Psoas muscle (tissue), 8 donors: ENCODE results near the gene ULBP2. TPM values are rescaled to one million over a fixed set of nuclear protein-coding genes. Genes with fewer than 3 reads are reported as not detected.
"Not testable (repeated sequence)": the region's sequence is repeated elsewhere in the genome, so short reads cannot be mapped to it uniquely, and the experiment has no call there.

Experiments used
- ATAC-seq, 4 donors: fragments of 200-7000 bp; cut with Tn5 transposase; one replicate each; pipeline ENCODE4 v1.9.1; 2020; ENCODE audit warnings: moderate library complexity in 3 of 4, mild to moderate bottlenecking in 2 of 4
- DNase-seq, 2 donors: peaks; one replicate each; pipeline ENCODE4 v3.0.0-alpha.2; 2020
- H3K27ac ChIP-seq: fragments of 200-600 bp; one replicate; pipeline ENCODE4 v1.8.0; 2022
- H3K27me3 ChIP-seq, 3 donors: fragments of 200-600 bp in 1 of 3; one replicate each; pipeline versions ENCODE4 v1.6.1 to v1.8.0; 2013 to 2022; ENCODE audit warnings: low read length in 2 of 3, mild to moderate bottlenecking in 2 of 3, moderate library complexity in 1 of 3; ENCODE audit not compliant: insufficient read depth in 3 of 3
- H3K36me3 ChIP-seq, 2 donors: fragments of 200-600 bp in 1 of 2; one replicate each; pipeline versions ENCODE4 v1.6.1 to v1.8.0; 2013 to 2022; ENCODE audit warnings: low read depth in 1 of 2, mild to moderate bottlenecking in 1 of 2, moderate library complexity in 1 of 2; ENCODE audit not compliant: insufficient read depth in 1 of 2
- H3K4me1 ChIP-seq: fragments of 200-600 bp; one replicate; pipeline ENCODE4 v1.8.0; 2022
- H3K4me3 ChIP-seq: fragments of 200-600 bp; one replicate; pipeline ENCODE4 v1.8.0; 2022; ENCODE audit warnings: mild to moderate bottlenecking
- H3K9me3 ChIP-seq: fragments of 200-600 bp; one replicate; pipeline ENCODE4 v1.8.0; 2022
- CTCF ChIP-seq: fragments of 200-600 bp; IDR thresholded peaks from one replicate; pipeline ENCODE4 v1.8.0; 2022; ENCODE audit warnings: antibody characterized with exemption
- WGBS, 3 donors: extraction: QIAGEN DNeasy Blood & Tissue Kit; methylation state at CpG; one replicate each; pipeline versions ENCODE4 v1.1.6 to v1.1.7; 2013; 5-methylcytosine and 5-hydroxymethylcytosine counted together
- intact Hi-C, 2 donors: fragments of 100-400 bp; cut with DNase I; formaldehyde crosslinking; loops; one replicate each; pipeline versions ENCODE4 v1.11.0 to v1.14.2; 2022
- polyA plus RNA-seq, 3 donors: library from polyadenylated mRNA; stranded (reverse); fragments of 200-250 nt; gene quantifications; one replicate each; pipeline ENCODE4 v1.2.3, GENCODE V29; 2013
- total RNA-seq, 4 donors: library from RNA; stranded (reverse); fragmentation: NEBNext Ultra II Directional in 2 of 4; extraction: Animal tissue kit (Norgen Biotek cat#: 25700) in 2 of 4; gene quantifications; one replicate each; pipeline versions ENCODE4 v1.2.1 to v1.2.4, GENCODE V29; 2021 to 2023
- donor health status: healthy with polysubstance abuse.
- donor health status: DM: no; HTN: no; CAD: no; lungs with moderate emphysema.
- donor health status: Bipolar disorder and iron deficiency.
- donor health status: healthy.
- donor health status: DM: yes; HTN: yes; CAD: no.
- donor health status: DM: no; HTN: no; CAD: no.
- donor health status: DM: no; HTN: no; CAD: no.
- donor health status: DM: yes; HTN: yes; CAD: no.

ULBP2 gene
- total and polyA plus RNA-seq, 7 donors: 0.17 to 0.81 (median 0.64) TPM; not detected in 1

- Histone ChIP-seq H3K27ac (no peak overlapping the region), H3K27me3 (peaks cover 0 to 92% (median 53%) of the 10 kb centered on the region in 3 donors), H3K4me1 (peaks cover 17% of the 10 kb centered on the region), H3K9me3 (no peaks in the 10 kb centered on the region), H3K36me3 (no peaks in the 10 kb centered on the region), H3K4me3 (no peak overlapping the region)
- intact Hi-C loops: no loop called here
- WGBS, 3 donors: 39 to 51% (median 40%) methylated on average over 2 of the region's 2 CpGs
- no peak for TF ChIP-seq CTCF
- ATAC-seq: no peak
- no peak for DNase-seq
These were observed 45.8 kb downstream of the ULBP2 start for GRCh38 chr6:149987602-149988107.

- intact Hi-C loops: no loop called here
- H3K36me3 ChIP-seq: no peaks in the 10 kb centered on the region
- DNase-seq: no peak
- peaks cover 17% of the 10 kb centered on the region for H3K4me1 ChIP-seq
- H3K4me3 ChIP-seq: no peak overlapping the region
- WGBS, 3 donors: 7 to 11% (median 8%) methylated on average over 15 to 17 of the region's 17 CpGs
- no peaks in the 10 kb centered on the region for H3K9me3 ChIP-seq
- peaks cover 0 to 92% (median 52%) of the 10 kb centered on the region in 3 donors for H3K27me3 ChIP-seq
- no peak for ATAC-seq
- TF ChIP-seq CTCF: no peak
- no peak overlapping the region for H3K27ac ChIP-seq
These were observed 46.9 kb downstream of the ULBP2 start for GRCh38 chr6:149988550-149989346.

- WGBS, 3 donors: 1% methylated on average over 32 of the region's 32 CpGs
- peak in 3 of 4 donors; percentile 7 to 54 (median 31) for ATAC-seq
- no peak overlapping the region for H3K27ac ChIP-seq
- peaks cover 17% of the 10 kb centered on the region for H3K4me1 ChIP-seq
- DNase-seq: no peak
- H3K36me3 ChIP-seq: no peaks in the 10 kb centered on the region
- no peaks in the 10 kb centered on the region for H3K9me3 ChIP-seq
- H3K4me3 ChIP-seq: peak overlapping the region; percentile 6
- peaks cover 2 to 98% (median 50%) of the 10 kb centered on the region in 3 donors for H3K27me3 ChIP-seq
- TF ChIP-seq CTCF: no peak
- intact Hi-C loops: no loop called here
These were observed 48.4 kb downstream of the ULBP2 start for GRCh38 chr6:149990212-149990660.

- intact Hi-C loops: no loop called here
- 1 to 2% (median 2%) methylated on average over 49 of the region's 49 CpGs for WGBS, 3 donors
- no peaks in the 10 kb centered on the region for H3K36me3 ChIP-seq
- no peaks in the 10 kb centered on the region for H3K9me3 ChIP-seq
- peaks cover 2 to 98% (median 49%) of the 10 kb centered on the region in 3 donors for H3K27me3 ChIP-seq
- peaks cover 17% of the 10 kb centered on the region for H3K4me1 ChIP-seq
- H3K4me3 ChIP-seq: peak overlapping the region; percentile 43
- ATAC-seq (peak in 3 of 4 donors; percentile 19 to 64 (median 28)), DNase-seq (no peak)
- no peak overlapping the region for H3K27ac ChIP-seq
- TF ChIP-seq CTCF: no peak
These were observed 49.1 kb downstream of the ULBP2 start for GRCh38 chr6:149990661-149991471.

GRCh38 chr6:149991472-149991795 lies 49.6 kb downstream of the ULBP2 start:
- DNase-seq: not testable (repeated sequence)
- WGBS, 3 donors: 0 to 5% (median 4%) methylated on average over 7 of the region's 7 CpGs

More at GRCh38 chr6:149991472-149991795, 49.6 kb downstream of the ULBP2 start:
- H3K36me3 ChIP-seq, H3K27ac ChIP-seq, H3K4me3 ChIP-seq, H3K9me3 ChIP-seq, intact Hi-C loops: not testable (repeated sequence)
- H3K4me1 ChIP-seq: peaks cover 17% of the 10 kb centered on the region
- ATAC-seq: peak in 1 of 4 donors; percentile 56
- peaks cover 2 to 98% (median 47%) of the 10 kb centered on the region in 3 donors for H3K27me3 ChIP-seq
